Stimulated activated naive CD4-positive, alpha-beta T cell (primary cell): ENCODE results near the gene MCTP1.
"Not testable (repeated sequence)": the region's sequence is repeated elsewhere in the genome, so short reads cannot be mapped to it uniquely, and the experiment has no call there.

ENCODE experiments used
- DNase-seq, 6 experiments: peaks; one replicate each; lab custom pipeline; 2025; lab: John Stamatoyannopoulos, UW

The MCTP1 gene

DNA sequence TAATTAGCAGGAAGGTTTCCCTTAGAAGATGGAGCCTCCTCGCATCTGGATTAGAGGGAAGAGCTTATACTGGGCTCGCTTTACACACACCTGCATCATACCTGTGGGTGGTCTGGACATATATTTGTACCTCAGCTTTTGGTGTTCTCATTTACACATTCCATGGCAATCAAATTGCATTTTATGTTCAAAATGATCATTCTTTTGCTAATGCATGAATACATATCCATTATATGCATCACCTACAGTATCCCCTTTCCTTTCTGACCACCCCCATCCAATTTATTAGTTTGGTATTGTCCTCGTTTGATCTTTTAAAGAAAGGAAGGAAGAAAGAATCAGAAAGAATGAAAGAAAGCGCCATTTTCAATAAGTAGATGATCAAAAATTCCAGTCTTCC lies 415.0 kb downstream of the MCTP1 start:
- no peak for DNase-seq

DNA sequence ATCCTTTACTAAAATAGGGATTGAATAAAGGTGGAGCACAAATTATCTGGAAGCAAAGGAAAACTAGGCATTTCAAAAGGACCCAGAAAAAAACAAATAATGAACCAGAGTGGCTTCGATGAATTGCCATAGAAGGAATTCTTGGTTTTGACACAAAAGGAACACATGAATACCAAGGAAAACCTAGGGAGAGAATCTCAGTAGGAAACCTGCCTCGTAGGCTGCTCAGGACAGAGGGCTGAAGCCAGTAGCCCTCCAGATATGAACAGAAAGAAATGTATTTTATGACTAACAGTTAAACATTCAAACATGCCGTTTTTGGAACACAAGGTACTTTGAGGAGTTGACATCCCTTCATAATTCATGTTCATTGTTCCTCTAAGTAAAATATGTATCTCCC lies 420.9 kb downstream of the MCTP1 start:
- DNase-seq: no peak

DNA sequence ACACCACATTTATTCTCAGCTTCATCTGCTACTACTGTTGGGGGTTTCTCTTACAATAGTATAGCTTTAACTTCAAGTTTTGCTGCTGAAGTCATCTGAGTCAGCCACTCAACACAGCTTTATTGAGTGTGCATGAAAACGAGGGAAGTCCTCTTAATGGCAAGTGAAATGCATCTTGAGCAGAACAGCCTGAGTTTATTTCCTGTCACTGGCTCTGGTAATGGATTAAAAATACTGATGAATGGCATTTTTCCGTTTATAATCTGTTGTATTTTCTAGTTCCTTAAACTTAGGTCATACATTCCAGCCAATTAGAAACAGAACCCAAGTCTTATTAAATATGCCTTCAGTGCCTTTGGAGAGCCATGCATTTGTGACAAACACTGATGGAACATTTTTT lies 427.8 kb downstream of the MCTP1 start:
- no peak for DNase-seq

DNA sequence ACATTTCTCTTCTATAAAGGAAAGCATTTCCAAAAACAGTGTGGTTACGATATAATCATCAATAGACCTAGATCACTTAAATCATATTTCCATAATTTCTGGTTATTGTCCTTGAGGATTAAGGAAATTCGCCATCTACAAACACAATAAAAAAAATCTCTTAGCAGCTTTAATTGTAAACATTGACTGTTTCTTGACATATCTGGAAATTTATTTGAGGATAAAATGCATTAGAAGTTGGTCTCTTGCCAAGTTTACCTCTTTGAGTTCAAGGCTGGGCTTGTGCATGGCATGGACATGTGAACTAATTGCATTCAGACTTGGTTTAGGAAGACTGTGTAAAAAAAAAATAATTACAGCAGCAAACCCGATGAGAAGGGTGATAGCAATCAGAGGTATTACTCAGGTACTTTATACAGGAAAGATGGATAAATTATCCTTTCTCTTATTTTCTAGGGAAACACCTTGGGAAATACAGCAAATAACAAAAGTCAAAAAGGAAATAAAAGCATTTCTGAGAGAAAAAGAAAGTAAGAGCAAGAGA lies 428.6 kb downstream of the MCTP1 start:
- no peak for DNase-seq

DNA sequence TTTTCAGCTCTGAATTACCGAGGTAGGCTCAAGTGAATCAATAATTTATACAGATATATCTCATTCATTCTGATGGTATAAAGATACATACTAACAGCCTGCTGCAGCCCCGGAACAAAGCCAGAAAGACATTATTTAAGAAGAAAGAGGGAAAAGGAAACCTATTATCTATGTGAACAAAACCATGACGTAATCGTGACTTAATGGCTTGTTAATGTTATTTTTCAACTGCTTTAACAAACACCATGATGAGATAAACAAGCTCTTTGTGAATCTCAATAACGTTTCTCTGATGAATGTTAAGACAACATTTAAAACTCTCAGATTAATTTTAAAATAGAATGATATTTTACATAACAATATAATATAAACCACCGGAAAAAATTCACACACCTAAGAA lies 429.4 kb downstream of the MCTP1 start:
- DNase-seq: no peak

DNA sequence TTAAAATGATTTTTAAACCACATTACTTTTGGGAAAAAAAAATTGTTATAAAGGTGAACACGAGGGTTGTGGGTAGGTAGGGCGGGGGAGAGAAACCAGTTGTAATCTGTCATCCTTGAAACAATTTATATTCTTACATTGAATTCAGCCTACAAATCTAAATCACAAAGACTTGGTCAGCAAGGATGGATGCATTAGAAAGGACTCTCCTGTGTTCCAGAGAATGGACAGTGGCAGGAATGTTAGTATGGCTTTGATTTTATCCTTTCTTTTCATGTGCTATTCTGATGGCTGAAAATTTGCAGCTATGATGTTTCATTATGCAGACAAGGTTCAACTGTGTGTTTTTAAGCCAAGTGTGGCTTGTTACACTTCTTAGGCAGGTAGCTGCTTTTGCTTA lies 431.8 kb downstream of the MCTP1 start:
- DNase-seq: no peak

DNA sequence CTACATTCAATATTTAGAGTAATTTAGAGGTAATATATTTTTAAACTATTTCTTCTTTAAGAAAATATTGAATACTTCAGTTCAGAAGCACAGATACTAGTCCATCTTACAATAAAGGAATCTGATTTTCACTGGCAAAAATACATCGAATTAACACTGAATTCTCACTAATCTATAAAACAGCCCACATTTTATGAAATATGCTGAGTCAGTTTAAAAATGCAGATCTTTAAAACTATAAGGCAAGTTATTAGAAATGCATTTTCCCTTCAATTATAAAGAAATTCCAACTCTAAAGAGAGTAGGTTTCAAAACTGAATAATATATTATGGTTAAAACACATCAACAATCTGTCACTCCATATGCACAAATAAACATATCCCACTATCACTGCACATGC lies 433.9 kb downstream of the MCTP1 start:
- no peak for DNase-seq

DNA sequence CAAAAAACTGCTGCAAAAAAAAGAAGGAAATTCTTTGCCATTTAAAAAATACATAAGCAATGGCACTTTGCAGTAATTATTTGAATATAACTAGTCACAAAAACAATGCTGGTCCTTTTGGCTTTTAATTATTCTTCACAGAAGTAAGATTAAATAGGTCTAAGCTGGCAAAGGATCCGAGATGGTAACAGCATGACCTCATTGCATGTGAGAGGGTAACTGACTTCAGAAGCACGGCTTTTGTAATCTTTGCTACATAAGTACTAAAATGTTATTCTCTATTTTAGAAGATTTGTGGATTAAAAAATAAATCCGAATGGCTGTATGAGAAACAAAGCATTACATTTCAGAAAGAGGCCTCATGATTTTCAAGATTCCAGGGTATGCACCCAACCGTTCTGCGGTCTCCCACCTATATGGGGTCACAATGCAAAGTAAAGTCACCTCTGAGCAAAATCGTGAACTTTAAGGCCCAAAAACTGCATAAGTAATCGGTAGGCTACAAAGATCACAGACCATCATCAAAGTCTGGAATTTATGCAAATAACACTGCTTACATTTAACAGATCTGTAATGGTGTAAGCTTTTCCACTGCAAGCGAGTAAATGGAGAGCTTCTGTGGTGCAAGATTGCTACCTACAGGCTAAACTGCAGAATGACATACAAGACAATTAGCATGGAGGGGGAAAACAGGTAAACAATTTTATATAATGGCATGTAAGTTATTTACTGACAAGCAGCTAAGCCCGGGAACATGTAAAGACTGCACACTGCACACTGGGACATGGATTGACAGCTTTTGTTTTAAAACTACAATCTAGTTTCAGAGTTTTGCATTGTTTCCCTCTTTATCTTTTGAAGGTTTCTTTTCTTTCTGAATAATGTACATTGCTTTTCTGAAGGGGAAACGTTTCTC lies 434.8 kb downstream of the MCTP1 start:
- DNase-seq: peak in 2 of 6 experiments; percentile 10 to 33

DNA sequence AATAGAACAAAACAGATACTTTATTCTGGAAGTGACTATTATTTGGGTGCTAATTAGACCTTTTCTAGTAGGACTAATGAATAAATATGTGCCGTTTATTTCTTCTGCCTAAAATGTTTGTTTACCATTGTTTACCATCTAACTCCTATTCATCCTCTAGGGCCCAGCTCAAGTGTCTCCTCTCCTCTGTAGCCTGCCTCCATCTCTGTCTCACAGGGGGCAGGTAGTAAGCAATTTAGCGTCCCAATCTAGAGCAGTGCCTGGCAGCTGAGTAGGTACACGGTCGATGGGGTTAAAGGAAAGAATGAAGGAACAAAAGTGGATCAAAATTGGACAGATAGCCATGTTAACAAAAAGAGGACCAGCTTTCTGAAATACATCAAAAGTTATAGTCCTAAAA lies 435.6 kb downstream of the MCTP1 start:
- DNase-seq: no peak

DNA sequence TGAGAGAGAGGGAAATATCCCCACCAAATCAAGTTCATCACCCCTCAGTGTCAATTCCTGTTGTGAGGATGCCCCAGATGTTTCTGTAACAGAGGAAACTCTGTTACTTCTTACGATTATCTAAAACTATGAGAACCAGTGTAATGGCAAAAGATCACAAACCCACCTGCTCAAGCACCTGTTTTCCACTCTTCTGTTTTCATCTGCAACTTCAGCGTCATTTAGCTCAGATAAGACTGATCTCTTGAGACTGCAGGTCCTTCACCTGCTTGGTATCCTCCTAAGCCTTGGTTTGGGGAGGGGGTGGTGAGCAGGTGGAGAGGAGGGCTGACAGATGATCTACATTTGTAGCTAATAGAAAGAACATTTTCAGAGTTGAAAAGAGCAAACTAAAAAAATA lies 437.2 kb downstream of the MCTP1 start:
- DNase-seq: no peak

DNA sequence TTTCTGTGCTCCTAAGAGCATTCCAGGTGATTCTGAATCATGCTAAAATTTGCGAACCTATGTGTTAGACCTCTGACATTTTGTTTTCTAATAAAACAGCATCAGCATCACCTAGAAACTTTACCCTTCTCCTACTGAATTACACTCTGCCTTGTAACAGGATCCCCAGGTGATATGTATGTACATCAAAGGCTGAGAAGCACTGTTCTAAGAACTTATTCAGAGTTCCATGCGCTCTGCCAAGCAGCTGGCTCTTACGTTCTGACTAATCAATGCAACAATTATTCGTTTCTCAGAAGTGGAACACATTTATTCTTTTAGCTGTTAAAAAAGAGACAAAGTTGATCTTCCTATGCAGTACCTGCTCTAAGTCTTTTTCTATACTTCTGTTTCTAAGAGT lies 437.9 kb downstream of the MCTP1 start:
- DNase-seq: no peak

DNA sequence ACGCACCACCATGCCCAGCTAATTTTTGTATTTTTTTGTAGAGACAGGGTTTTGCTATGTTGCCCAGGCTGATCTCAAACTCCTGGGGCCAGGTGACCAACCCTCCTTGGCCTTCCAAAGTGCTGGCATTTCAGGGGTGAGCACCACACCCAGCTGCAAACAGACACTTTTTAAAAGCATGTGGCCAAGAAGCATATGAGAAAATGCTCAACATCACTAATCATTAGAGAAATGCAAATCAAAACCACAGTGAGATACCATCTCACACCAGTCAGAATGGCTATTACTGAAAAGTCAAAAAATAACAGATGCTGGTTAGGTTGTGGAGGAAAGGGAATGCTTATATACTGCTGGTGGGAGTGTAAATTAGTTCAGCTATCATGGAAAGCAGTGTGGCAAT lies 439.2 kb downstream of the MCTP1 start:
- not testable (repeated sequence) for DNase-seq

DNA sequence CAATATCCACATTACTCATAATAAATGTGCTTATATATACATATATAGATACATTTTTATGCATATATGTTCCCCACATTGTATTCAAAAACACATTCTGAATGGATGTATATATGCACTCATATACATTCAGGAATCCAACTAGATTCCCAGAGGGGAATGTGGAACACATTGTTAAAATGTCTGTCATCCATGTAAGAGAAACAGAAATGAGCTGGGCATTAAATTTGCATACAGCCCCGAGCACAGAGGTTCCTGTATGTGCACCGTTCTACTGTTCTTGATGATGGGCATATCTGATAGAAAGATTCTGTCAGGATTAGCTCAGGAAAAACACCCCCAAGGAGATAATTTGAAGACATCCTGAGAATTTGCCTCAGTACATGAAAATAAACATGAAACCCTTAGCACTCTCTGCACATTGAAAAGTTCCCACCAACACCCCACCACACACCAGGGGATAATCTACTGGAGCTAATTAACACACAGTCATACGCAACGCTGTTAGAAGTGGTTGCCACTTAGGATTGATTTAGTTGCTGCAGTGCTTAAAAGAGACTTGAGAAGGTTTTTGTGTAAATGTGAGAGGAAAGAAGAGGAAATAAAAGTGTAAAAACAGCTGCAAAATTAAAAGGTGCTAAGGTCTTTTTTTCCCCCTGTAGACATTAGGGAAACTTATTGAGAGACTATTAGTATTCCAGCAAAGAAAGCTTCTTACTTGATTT lies 443.1 kb downstream of the MCTP1 start:
- DNase-seq: no peak

DNA sequence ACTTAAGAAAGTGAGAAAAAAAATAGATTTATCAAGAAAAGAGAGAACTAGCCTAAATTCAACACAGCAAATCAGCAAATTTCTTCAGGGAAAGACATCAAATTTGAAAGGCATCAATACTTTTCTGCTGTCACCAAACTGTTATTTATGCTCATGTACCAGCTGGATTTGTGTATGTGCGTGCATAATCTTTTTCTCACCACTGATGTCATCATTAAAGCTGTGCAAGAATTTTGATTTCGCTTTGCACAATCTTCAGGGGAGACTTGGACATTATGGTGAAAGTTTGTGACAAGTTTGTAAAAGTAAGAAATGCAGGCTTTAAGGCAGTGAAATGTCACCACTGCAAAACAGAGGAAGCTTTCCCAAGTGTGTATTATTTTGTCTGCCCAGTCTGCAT lies 451.0 kb downstream of the MCTP1 start:
- DNase-seq: no peak

DNA sequence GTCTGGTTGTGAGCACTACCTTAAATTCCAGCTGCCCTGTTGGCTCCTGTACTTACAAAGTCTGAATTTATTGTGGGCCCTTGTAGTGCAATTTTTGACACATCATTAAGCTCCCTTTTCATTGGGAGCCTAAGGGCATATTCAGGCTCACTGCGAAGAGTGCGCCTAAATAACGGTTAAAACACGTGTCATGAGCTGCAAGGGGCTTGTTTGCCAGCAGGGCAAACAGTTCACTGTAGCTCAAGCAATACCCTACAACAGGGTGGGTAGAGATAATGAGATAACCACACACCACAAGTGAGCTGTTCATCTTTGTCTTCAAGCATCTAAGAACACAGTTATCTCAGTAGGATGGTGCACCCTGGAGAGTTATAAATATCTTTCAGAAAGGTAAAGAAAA lies 452.2 kb downstream of the MCTP1 start:
- no peak for DNase-seq

DNA sequence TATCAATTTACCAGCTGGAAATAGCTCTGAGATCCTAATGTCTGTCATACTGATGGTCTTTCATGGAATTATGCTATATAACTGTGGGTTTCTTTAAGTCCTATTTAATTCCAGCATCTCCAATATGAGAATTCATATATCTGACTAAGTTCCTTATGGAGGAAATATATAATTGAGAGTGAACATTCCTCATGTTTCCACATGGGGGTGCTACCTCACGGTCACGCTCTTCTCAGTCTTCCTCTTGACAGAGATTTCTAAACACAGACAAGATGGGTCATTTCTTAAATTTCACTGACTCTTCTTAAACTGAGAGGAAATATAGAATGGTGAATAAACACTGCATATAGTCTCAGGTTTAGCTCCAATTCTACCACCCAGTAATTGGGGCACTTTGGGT lies 454.4 kb downstream of the MCTP1 start:
- DNase-seq: no peak

DNA sequence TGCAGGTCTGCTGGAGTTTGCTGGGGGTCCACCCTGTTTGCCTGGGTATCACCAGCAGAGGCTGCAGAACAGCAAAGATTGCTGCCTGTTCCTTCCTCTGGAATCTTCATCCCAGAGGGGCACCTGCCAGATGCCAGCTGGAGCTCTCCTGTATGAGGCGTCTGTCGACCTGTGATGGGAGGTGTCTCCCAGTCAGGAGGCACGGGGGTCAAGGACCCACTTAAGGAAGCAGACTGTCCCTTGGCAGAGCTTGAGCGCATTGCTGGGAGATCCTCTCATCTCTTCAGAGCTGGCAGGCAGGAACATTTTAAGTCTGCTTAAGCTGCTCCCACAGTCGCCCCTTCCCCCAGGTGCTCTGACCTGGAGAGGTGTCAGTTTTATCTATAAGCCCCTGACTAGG lies 456.7 kb downstream of the MCTP1 start:
- DNase-seq: not testable (repeated sequence)

DNA sequence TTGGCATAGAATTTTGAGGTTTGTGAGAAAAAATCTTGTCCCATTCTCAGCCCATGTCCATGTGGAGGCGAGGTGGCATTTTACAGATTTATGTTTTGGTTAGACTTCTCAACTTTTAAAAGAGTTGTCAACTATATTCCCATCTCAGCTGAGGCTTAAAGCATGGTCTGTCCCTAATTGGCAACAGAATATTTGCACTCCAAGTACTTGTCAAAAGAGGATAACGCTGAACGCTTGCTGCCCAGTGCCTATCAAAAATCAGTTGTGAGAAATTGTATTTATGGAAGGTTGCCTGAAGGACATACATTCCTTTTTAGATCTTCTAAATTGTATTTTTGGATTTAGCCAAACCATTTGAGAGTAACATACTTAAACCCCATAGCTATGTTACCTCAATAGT lies 464.4 kb downstream of the MCTP1 start:
- DNase-seq: no peak

DNA sequence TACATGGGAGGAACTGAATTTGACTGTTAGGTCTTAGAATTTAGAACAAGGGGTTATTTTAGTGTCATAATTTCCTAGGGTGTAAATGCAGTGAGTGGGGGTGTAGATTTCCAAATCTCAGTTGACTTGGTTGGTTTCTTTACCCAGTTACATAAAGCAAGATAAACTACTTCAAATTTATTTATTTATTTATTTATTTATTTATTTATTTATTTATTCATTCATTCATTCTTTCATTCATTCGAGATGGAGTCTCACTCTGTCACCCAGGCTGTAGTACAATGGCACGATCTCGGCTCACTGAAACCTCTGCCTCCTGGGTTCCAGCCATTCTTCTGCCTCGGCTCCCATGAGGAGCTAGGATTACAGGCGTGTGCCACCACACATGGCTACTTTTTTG lies 466.0 kb downstream of the MCTP1 start:
- no peak for DNase-seq

DNA sequence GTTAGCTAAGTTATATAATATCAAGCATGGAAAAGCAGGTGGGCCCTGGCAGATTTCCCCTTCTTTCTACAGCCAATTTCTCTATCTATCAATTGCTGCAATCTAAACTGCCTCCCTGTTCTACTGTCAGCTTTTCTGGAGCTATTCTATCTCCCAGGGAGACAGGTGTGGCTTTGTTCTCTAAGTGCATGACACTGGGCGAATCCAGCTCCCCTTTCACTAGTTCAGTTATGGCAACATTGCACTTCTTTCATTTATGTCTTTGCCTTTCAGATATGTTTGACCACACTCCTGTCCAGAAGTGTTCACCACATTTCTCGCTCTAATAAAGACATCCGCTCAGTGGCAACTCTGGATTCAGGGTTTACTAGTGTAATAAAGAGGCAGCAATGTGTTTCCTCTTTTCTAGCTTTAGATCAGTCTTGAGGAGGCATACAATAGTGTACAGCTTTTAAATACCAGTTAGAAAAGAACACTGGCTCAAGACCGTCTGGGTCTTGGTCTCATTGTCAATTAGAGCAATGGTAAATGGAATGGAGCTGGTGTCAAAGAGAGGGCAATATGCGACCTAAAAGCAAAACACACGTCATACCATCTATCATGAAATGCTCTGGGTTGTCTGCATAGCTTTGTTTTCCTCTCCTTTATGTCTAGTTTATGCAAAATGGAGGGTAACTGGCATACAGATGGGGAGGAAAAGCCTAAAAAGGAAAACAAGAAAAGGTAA lies 469.4 kb downstream of the MCTP1 start:
- no peak for DNase-seq

DNA sequence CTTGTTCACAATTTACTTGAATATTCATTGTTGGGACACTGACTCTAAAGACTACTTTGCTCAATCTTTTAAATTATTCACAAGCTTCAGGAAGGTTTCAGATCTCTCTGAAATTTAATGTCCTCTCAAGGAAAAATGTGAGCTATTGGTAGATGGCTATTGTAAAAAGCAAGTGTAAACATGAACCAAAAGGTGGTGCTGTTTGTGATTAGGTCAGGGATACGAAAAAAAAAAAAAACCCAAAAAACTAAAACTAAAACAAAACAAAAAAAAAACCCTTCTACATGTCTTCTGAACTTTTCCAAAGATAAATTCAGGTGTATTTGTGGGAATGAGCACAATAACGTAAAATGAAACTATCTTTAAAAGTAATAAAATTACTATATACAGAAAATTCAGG lies 472.7 kb downstream of the MCTP1 start:
- DNase-seq: no peak

DNA sequence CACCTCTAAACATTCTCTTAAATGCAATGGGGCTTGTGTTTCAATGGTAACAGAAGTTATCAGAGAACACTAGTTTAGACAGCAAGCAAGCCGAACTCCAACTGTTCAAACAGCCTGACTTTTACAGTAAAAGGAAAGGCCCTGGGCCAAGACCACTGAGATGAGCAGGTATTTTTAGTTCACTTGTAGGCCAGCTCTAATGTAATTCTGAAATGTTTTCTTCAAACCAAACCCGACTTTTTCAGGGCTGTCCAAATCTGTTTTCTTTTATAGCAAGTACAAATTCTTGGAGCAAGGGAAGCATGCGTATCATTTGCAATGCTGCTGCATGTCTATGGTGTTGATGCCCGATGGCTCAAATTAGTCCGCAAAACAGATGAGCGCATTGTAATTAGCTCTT lies 473.6 kb downstream of the MCTP1 start:
- DNase-seq: no peak

DNA sequence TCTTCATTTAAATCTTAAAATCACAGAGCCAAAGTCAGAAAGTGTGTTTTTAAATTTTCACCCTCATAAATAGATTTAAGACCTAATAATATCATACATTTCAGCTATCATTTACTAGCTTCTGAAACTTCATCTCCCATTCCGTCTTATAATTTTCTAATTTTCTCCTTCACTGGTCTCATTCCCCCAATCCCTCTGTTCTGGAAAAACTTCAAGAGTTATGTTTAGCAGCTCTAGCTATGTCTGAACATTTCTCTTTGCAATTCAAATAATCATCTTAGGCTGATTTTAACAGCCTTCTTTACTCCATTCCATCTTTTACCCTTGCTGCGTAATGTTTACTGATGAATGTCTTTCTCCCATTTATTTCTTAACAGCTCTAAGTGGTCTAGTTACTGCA lies 474.0 kb downstream of the MCTP1 start:
- DNase-seq: no peak
